Measurements from ENCODE around the gene RASSF1. TPM values are rescaled to one million over a fixed set of nuclear protein-coding genes. Genes with fewer than 3 reads are reported as not detected.

RASSF1 gene
- total and polyA plus RNA-seq, 2 of the 13 experiments (the other 11 are each of a cell fraction or from before 2014, with no cell fraction given): 10.2 to 27.5 TPM

- TF ChIP-seq IKZF5 (CRISPR knock-in tag; IDR thresholded peaks at IDR 0.05): no peak
- TF ChIP-seq ZHX1 (CRISPR knock-in tag; IDR thresholded peaks at IDR 0.05; ENCODE audit: low read depth): no peak
- no peak for TF ChIP-seq TIGD3 (CRISPR knock-in tag; IDR thresholded peaks at IDR 0.05; ENCODE audit: borderline replicate concordance)
- no peak for TF ChIP-seq ARNT (IDR thresholded peaks at IDR 0.05)
- no peak for TF ChIP-seq TCF7L2 (IDR thresholded peaks at IDR 0.05; ENCODE audit: low read depth, low read length)
- TF ChIP-seq TOPORS (CRISPR knock-in tag; IDR thresholded peaks at IDR 0.05): no peak
- TF ChIP-seq ZNF569 (CRISPR knock-in tag; IDR thresholded peaks at IDR 0.05; ENCODE audit: borderline replicate concordance): no peak
- no peak for TF ChIP-seq SMAD3 (CRISPR knock-in tag; IDR thresholded peaks at IDR 0.05)
- TF ChIP-seq LBX2 (CRISPR knock-in tag; IDR thresholded peaks at IDR 0.05; ENCODE audit: borderline replicate concordance): no peak
- no peak for TF ChIP-seq ZNF850 (CRISPR knock-in tag; conservative IDR thresholded peaks at IDR 0.05)
- no peak for TF ChIP-seq CAMTA2 (CRISPR knock-in tag; IDR thresholded peaks at IDR 0.05; ENCODE audit: borderline replicate concordance)
- peak; percentile 57 for TF ChIP-seq ZNF687 (CRISPR knock-in tag; IDR thresholded peaks at IDR 0.05)
- no peak for TF ChIP-seq SAFB2 (CRISPR knock-in tag; IDR thresholded peaks at IDR 0.05; ENCODE audit: borderline replicate concordance, low read depth)
- TF ChIP-seq ZNF574 (CRISPR knock-in tag; IDR thresholded peaks at IDR 0.05): no peak
- TF ChIP-seq JDP2 (CRISPR knock-in tag; IDR thresholded peaks at IDR 0.05; ENCODE audit: borderline replicate concordance): no peak
- no peak for TF ChIP-seq ZNF724P (CRISPR knock-in tag; IDR thresholded peaks at IDR 0.05; ENCODE audit: borderline replicate concordance)
Observed at GRCh38 chr3:50319894-50320625, 20.6 kb downstream of the RASSF1 start (continued).
